Measurements from ENCODE around the gene STK40.

DNA sequence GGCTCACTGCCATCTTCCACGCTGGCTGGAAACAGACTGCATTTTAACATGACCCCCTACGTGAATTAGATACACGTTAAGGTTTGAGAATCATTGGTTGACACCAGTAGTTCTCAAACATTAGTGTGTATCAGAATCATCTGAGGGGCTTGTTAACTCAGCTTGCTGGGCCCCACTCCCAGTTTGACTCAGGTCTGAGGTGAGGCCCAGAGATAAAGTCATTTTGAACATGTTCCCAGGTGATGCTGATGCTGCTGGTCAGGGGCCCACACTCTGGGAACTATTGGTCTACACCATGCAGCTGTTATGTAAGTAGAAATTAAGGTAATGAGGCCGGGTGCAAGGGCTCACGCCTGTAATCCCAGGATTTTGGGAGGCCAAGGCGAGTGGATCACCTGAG lies 10.6 kb upstream of the STK40 start:
- TF ChIP-seq, protein P1, sequence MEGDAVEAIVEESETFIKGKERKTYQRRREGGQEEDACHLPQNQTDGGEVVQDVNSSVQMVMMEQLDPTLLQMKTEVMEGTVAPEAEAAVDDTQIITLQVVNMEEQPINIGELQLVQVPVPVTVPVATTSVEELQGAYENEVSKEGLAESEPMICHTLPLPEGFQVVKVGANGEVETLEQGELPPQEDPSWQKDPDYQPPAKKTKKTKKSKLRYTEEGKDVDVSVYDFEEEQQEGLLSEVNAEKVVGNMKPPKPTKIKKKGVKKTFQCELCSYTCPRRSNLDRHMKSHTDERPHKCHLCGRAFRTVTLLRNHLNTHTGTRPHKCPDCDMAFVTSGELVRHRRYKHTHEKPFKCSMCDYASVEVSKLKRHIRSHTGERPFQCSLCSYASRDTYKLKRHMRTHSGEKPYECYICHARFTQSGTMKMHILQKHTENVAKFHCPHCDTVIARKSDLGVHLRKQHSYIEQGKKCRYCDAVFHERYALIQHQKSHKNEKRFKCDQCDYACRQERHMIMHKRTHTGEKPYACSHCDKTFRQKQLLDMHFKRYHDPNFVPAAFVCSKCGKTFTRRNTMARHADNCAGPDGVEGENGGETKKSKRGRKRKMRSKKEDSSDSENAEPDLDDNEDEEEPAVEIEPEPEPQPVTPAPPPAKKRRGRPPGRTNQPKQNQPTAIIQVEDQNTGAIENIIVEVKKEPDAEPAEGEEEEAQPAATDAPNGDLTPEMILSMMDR (IDR thresholded peaks at IDR 0.05), result no peak
- TF ChIP-seq POLR2A (IDR thresholded peaks at IDR 0.05) (no peak), POLR2AphosphoS5 (IDR thresholded peaks at IDR 0.05) (no peak)

Measured in upper lobe of left lung (tissue), 4 donors.